HG03565 (cell line): ENCODE data around the gene NELL1.
"Not testable (repeated sequence)": the region's sequence is repeated elsewhere in the genome, so short reads cannot be mapped to it uniquely, and the experiment has no call there.

Experiments
- ATAC-seq: cut with Tn5 transposase; IDR thresholded peaks from one replicate; pipeline ENCODE4 v1.9.1; 2021; ENCODE audit warnings: mild to moderate bottlenecking, moderate library complexity; ENCODE audit not compliant: unreplicated experiment

Gene NELL1

DNA sequence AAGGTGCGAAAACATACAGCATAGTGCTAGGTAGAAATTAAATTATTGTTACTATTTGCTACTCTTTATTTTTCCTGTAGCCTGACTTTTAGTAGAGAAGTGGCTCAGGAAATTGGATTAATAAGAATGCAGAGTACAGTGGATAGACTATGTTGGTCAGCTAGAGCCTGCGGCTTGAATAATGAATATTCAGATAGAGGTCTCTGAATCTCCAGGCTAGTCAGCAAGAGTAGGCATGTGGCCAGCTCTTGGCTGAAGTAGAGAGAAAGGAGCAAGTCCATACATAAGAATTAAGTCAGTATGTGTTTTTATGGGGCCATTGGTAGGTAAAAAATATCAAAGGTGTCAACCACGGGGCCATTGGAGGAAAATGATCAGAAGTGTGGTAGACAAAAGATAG is 413.5 kb downstream of the NELL1 start:
- ATAC-seq, result no peak

DNA sequence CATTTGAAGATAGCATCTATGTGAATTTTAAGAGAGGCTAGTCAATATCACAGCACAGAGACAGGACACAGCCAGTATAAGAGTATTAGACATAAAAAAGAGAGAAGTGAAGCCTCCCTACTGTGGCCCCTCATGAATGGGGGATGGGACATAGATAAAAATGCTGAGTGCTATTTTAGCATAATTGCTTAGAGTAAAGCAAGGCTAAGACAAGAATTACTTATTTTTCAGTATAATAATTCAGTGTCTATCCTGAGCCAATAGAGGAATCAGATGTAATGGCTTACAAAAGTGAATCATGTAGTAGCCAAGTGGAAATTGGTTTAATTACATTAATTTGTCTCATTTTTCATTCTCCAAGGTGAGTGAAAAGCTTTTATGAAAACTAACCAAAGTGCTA is 419.5 kb downstream of the NELL1 start:
- no peak for ATAC-seq

DNA sequence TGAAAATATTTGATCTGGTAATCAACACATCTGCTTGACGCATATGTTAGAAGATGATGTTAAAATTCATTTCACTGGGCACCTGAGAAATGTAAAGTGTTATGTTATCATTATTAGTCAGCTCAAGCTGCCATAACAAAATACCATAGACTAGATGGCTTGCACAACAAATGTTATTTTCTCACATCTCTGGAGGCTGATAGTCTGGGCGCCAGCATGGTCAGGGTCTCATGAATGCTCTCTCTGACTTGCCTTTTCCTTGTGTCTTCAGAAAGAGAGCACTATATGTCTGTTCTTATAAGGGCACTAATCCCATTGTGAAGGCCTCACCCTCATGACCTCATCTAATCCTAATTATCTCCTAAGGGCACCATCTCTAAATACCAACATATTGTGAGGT is 435.3 kb downstream of the NELL1 start:
- no peak for ATAC-seq

DNA sequence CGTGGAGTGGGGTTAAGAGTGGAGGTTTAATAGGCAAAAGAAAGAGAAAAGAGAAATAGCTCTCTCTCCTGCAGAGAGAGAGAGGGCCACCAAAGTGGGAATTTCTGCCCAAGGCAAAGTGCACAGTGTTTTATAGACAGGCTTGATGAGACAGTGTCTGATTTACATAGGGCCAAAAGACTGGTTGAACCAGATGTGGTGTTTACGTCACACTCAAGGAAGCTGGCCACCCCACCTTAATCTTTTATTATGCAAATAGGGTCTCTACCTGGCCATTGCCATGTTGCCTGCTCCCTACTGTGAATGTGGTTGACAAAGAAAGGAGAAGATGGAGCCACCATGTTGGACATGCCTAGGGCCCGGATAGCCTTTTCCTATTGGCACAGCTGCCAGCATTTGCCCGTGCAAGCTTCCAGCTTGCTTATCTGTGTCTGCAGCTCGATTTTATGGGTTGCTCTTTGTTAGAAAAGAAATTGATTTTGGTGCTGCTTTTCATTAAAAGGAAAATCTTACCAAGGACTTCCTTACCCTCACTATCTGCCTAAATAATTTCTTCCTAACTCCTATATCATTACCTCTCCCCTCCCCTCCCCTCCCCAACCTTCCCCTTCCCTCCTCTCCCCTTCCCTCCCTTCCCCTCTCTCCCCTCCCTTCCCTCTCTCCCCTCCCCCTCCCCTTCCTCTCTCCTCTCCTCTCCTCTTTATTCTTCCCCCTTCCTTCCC is 436.0 kb downstream of the NELL1 start:
- no peak for ATAC-seq

DNA sequence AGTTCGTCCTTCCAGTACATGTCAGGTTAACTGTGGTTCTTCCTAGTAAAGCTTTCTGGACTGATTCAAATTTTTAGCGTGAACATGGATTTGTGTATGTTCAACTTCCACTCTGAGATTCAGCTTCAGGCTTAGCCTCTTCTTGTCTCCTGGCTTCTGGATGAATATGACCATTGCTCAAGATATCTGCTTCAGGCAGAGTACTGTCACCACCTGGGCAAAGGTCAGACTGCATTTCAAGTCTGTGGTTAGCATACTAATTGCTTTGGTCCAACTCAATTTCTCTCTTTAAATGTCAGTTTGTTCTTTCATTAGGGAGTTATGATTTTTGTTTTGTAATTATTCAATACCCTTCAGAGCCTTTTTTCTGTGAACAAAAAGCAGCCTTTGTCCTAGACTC is 440.0 kb downstream of the NELL1 start:
- ATAC-seq, result no peak

DNA sequence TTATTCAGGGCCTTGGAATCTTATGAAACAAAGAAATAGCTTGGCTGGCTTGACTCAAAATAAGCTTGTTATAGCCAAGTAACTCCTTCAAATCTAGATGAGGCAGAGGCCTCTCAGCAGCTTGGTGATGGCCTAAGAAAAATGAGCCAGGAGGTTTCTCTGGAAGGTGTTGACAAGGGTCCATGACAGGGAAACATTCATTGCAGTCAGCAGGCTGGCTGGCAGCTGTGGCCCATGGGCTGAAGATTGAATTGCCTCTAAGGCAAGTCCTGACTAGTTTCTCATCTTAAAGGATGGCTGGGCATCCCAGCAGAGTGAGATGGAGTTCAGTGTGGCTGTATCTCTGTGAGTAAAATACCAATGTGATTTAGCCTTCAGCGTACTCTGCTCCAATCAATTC is 441.0 kb downstream of the NELL1 start:
- no peak for ATAC-seq

DNA sequence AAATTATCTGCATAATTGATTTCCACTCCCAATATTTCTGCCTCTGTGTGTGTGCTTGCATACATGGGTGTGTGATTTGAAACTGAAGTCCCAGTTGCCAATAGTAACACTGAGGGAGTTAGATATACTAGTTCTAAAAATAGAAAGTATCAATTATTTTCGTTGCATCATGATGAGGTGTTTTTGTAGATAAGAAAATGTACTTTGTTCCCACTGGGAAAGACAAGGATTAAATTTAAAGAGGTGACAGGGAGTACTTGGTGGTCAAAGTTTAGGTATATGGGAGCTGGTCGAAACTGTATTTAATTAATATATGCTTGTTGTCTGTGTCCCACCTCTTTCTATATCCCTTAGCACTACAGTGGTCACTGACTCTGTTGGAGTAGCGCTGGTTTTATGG is 444.5 kb downstream of the NELL1 start:
- no peak for ATAC-seq

DNA sequence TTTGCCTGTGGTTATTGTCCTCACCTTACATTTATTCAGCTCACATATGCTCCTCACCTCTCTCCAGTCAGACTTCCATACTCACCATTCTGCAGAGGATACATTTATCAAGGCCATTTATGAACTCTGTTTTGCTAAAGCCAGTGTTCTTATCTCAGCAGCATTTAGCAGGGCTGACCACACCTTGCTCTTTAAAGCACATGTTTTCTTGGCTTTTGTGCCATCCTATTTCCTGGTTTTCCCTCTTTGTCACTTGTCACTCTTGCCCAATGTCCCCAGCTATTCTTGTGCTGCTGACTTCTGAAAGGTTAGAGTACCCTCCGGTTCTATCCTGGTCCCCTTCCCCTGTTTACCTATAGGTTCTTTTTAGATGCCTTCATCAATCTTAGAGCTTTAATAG is 446.6 kb downstream of the NELL1 start:
- no peak for ATAC-seq

DNA sequence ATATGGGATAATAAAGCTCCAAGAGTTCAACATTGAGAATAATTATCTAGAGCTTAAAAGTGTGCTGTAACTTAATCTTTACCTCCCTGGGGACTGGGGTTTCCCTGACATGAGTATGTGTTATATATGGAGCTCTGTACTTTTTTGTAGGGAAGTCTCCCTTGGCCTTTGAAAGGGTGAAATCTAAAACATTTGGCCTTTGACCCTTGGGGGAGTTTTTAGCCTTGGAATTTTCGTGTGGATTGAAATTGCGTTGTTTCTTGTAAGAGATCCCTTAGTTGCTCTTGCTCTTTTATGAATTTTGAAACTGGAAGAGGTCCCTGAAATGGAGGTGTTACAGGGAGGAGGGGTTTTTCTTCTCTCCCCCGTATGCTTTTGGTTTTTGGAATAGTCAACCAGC is 450.0 kb downstream of the NELL1 start:
- ATAC-seq, result no peak

DNA sequence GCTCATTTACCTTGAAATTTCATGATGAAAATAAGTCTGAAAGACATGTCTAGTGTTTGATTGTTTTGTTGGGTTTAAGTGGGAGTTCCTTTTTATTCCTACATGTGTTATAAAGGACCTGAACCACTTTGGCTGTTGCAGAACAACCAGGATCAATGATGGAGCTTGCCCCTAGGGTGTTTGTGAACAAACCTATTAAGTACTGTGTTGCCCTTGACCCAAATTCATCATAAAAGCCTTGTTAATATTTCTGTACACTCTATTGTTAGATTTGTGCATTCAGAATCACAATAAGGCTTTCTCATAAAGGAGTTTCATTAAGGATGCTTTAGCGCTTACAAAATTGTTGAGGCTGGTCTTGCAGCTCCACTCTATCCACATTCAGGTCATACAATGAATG is 452.6 kb downstream of the NELL1 start:
- ATAC-seq, result no peak

DNA sequence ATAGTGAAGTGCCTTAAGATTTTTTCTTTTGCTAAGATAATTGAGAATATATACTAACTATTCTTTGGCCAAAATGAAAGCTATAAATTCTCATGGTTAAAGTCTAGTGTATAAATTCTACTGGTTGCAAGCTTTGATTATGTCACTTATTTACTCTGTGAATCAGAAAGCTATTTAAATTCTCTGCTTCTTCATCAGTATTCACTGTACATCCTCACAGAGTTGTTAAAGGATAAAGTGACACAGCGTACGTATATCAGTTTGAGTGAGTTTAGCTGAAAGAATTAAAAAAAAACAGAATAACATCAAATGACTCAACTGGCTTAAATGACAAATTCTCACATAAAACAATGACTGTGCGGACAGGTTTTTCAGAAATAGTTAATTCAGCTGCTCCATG is 453.1 kb downstream of the NELL1 start:
- no peak for ATAC-seq

DNA sequence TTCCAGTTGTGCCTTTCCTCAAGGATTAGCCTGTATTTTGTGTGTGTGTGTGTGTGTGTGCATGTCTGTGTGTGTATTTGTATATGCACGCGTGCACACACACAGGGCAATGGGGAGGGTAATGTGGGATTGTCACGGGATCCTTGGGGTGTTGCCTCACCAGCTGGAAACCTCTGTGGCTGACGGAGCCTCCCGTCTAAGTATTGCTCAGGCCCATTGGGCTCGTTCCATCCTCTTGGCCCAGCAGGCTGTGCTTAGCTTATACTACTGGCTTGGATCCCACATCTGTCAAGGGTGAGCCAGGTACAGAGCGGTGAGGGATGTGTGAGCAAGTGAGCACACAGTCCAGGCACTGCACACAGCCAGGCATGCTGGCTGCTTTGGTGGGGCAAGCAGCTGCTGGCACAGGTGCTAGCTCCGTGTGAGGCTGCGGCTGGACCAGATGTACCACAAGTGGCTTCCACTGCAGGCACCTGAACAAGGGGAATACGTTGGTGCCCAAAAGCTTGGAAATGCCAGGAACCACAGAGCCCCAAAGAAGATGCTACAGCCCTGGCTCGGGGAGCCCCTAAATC is 462.8 kb downstream of the NELL1 start:
- no peak for ATAC-seq

DNA sequence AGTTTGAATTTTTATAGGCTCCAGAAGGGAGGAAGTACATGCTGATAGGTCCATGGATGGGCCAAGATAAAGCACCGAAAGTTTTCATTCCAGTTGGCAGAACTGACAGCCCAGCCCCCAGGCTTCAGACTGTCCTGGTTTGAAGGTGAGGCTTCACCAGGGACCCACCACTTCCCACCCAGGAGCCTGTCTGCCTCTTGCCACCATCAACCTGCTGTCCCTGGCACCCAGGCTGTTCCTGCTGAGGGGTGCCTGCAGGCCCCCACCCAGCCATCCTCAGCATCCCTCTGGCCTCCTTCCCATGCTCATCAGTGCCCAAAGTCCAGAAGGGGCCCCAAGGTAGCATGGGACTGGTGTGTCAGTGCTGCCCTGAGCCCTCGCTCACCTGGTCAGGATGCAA is 463.9 kb downstream of the NELL1 start:
- ATAC-seq, result no peak

DNA sequence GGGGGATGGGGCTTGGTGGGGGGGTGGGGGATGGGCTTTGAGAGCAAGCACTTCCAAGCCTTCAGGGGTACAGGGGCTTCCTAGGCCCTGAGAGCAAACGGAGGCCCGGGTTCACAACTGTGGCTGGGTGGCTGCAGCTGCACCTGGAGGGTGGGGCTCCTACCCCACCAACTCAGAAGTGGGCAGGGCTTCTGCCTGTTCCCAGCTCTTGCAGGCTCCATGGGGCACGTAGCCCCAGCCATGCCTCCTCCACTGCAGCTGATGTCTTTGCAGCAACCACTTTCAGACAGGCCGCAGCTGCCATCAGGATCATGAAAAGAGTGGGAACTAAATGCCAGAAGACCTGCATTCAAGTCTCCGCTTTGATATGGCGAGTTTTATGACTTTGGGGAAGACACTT is 464.3 kb downstream of the NELL1 start:
- ATAC-seq, result no peak

DNA sequence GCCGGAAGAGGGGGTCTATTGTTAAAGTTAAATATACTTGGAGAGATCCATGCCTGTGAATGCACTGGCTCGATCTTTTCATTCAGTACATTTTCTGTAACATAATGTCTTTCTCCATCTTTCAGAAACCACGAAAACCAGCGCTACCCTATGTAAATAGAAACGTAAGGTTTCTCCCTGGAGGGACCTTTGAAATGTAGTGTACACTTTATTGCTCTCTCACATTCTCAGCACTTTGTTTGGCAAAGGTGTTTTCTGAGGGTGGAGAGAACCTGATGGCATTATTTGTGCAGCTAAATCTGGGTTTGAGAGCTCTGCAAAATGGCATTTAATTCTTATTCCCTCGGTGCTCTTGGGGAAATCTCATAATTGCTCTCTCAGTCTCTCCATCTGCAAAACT is 468.4 kb downstream of the NELL1 start:
- no peak for ATAC-seq

DNA sequence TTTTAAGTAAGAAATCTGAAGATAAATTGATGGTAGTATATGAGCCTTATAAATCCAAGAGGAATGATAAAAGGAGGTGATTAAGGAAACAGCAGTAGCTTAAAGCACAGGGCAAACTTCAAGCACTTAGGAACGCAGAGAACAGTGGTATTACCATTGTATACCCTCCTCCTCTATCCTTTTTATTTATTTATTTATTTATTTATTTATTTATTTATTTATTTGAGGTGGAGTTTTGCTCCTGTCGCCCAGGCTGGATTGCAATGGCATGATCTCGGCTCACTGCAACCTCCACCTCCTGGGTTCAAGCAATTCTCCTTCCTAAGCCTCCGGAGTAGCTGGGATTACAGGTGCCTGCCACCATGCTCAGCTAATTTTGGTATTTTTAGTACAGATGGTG is 472.2 kb downstream of the NELL1 start:
- not testable (repeated sequence) for ATAC-seq

DNA sequence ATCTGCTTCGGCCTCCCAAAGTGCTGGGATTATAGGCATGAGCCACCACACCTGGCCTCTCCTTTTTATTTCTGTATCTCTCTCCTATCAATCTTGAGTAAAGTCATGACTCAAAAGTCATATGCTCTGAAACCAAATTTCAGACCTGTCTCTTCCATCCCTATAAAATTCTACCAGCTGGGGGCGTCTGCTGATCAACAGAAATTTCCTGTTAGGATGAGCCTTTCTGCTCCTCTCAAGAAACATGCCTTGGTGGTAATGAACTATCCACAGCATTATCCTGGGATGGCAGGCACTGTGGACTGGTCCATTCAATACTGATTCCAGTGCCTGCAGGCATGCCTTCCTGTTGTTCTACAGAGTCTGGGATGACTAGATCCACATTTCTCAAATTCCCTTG is 472.6 kb downstream of the NELL1 start:
- no peak for ATAC-seq

DNA sequence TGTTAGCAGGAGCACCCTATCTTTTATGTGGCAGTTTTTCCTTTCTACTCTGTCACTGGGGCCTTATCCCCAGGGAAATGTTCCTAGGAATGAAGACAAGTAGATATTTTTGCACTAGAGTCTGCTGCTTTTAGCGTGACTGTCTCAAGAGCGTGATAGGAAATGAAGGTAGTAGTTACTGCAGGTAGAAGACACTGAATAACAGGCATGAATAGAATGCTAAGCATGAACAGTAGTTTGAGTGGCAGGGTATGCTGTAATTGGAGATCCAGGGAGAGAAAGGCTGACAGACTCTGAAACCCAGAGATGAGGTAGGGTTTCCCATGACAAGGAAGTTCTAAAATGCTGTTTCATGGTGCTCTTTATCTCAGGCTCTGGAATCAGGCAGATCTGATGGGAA is 475.1 kb downstream of the NELL1 start:
- ATAC-seq, result no peak

DNA sequence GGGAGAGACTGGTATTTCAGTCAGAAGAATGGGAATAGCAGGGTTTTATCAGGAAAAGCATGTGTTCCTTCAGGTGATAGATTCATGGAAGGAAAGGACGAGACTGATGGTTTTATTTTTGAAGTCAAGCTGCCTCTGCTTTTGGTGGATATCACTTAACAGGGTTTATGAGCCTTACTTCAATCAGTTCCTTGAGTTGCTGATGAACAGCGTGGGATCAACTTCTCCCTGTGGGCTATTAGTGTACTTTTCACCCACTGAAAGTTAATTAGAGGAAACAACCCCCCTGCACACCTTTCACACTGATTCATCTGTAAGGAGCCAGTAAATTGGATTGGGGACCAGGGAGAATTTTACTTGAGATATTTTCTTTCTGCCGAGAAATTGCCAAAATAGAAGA is 479.0 kb downstream of the NELL1 start:
- no peak for ATAC-seq

DNA sequence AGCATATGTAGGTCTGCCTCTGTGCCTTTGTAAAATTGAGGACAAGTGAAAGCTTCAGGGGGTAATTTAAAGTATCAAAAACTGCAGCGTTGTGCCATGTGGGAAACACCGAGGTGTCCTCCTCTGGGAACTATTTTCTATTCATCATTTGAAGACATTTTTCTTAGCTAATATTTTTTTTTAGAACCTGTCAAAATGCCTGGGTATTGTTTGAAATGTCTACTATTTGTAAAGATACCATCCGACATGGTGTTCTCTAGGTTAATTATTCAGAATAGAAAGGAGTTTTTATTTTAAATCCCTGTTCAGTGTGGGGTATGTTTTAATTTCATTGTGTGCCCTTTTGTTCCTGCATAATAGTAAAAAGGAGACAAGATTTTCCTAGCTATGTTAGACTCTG is 490.8 kb downstream of the NELL1 start:
- no peak for ATAC-seq

DNA sequence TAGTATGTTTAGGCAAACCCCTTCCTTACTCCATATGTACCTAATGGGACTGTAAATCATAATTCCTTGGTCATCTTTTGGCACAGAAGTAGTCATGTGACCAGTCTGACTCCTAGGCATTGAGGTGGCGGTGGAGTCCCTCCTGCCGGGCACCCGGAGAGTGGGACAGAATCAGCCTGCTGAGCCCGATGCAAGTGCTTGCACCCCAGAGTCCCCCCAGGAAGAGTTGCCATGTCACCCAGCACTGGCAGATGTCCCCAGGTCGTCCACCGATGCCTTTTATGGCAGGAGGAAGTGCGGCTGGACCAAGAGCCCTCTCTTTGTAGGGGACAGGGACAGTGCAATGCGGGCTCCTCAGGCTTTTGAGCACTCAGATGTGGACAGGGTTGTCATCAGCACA is 500.3 kb downstream of the NELL1 start:
- ATAC-seq, result no peak

DNA sequence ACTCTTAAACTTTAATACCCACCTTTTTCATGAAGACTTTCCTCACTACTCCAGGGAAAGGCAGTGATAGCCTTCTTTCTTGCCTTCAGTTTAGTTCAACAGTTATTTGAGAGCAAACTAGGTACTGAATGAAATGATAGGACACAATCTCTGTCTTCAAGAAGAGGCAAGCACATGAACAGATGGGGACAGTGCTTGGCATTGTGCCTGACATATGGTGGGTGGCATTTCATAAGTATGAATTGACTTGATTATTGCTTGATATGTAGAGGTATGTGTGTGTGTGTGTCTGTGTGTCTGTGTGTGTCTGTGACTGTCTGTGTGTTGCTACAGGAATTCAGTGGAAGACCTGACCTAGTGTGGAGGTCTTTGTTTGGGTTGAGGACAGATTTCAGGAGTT is 504.1 kb downstream of the NELL1 start:
- ATAC-seq, result no peak

DNA sequence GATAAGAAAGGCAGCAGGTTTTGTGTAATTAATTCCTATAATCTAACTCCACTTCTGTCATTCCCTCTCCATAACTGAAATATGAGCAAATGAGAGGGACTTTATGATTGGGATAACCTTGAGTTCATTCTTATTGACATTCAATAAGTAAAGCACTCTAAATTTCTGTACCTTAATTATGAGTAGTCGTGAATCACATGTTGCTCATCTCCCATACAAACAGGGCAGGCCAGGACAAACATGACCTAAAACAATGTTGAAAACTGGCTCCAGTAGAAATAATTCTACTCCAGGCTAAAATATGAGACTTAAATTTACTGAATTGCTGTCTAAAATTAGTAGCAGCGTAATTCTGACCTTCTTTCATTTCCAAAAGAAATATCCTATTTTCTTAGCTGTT is 505.4 kb downstream of the NELL1 start:
- no peak for ATAC-seq
